Transverse colon (tissue), 4 donors: ENCODE data around the gene ACSS1. TPM values are rescaled to one million over a fixed set of nuclear protein-coding genes. Genes with fewer than 3 reads are reported as not detected.

Experiments
- DNase-seq: peaks from one replicate; pipeline ENCODE4 v3.0.0-alpha.2; 2019
- H3K27ac ChIP-seq, 4 donors: fragments of 200-600 bp; sonication (generic); 2 replicates each; pipeline ENCODE4 v1.5.1; 2016 to 2018; ENCODE audit warnings: inconsistent platforms in 4 of 4
- H3K27me3 ChIP-seq: fragments of 200-600 bp; sonication (generic); 2 replicates; pipeline ENCODE4 v1.5.1; 2017; ENCODE audit warnings: inconsistent platforms
- H3K36me3 ChIP-seq, 4 donors: fragments of 200-600 bp; sonication (generic); 2 replicates each; pipeline ENCODE4 v1.5.1; 2017 to 2019; ENCODE audit warnings: inconsistent platforms in 4 of 4
- H3K4me1 ChIP-seq, 4 donors: fragments of 200-600 bp; sonication (generic); 2 replicates each; pipeline ENCODE4 v1.5.1; 2017 to 2020; ENCODE audit warnings: inconsistent platforms in 4 of 4
- H3K4me3 ChIP-seq, 4 donors: fragments of 200-600 bp; sonication (generic); 1 replicate in 1 of 4; 2 replicates in 3 of 4; pipeline versions ENCODE4 v1.5.1 to v1.6.1; 2017 to 2019; ENCODE audit warnings: inconsistent platforms in 4 of 4
- H3K9me3 ChIP-seq, 2 donors: fragments of 200-600 bp; sonication (generic); 2 replicates each; pipeline ENCODE4 v1.5.1; 2017 to 2019; ENCODE audit warnings: inconsistent platforms in 2 of 2
- CTCF ChIP-seq, 5 experiments: fragments of 200-600 bp in 3 of 5; fragments of 450-650 bp in 2 of 5; sonication (generic) in 3 of 5; IDR thresholded peaks; 1 replicate in 2 of 5; 2 replicates in 3 of 5; pipeline ENCODE4 v1.5.1; 2016 to 2017; ENCODE audit warnings: antibody characterized with exemption in 5 of 5, inconsistent platforms in 3 of 5, mild to moderate bottlenecking in 2 of 5, moderate library complexity in 1 of 5
- EP300 ChIP-seq: sonication (generic); formaldehyde crosslinking; IDR thresholded peaks from one replicate; pipeline ENCODE4 v1.6.1; 2017; ENCODE audit warnings: antibody characterized with exemption, low read depth
- POLR2A ChIP-seq: fragments of 450-650 bp; IDR thresholded peaks from one replicate; pipeline ENCODE4 v1.6.1; 2016; ENCODE audit warnings: antibody characterized with exemption, mild to moderate bottlenecking, moderate library complexity
- POLR2AphosphoS5 ChIP-seq, 3 donors: sonication (generic); formaldehyde crosslinking; IDR thresholded peaks; one replicate each; pipeline ENCODE4 v1.6.1; 2016; ENCODE audit warnings: antibody characterized with exemption in 3 of 3
- WGBS, 2 donors: methylation state at CpG; one replicate each; pipeline ENCODE4 v1.1.5; 2018; ENCODE audit warnings: low coverage in 1 of 2; 5-methylcytosine and 5-hydroxymethylcytosine counted together
- in situ Hi-C, 4 donors: fragments of 200-750 bp; cut with MboI; loops; one replicate each; pipeline versions ENCODE4 v1.15.0 to v1.15.1; 2017; ENCODE audit warnings: low sequenced_read_pairs in 3 of 4, low pct_ligation_motif_present in 1 of 4, low pct_unique_long_range_greater_than_20kb in 1 of 4
- intact Hi-C: fragments of 100-400 bp; cut with DNase I; formaldehyde crosslinking; loops from one replicate; pipeline ENCODE4 v1.15.1; 2023; ENCODE audit warnings: low total_unique reads
- total RNA-seq, 4 donors: library from RNA; depleted of rRNA; stranded (reverse); fragments of >200 nt; gene quantifications; one replicate each; pipeline ENCODE4 v1.1.0, GENCODE V29; 2016

Gene ACSS1
- total RNA-seq, 4 donors from 2014 or later = 30.3 to 64.7 (median 51.6) TPM

DNA sequence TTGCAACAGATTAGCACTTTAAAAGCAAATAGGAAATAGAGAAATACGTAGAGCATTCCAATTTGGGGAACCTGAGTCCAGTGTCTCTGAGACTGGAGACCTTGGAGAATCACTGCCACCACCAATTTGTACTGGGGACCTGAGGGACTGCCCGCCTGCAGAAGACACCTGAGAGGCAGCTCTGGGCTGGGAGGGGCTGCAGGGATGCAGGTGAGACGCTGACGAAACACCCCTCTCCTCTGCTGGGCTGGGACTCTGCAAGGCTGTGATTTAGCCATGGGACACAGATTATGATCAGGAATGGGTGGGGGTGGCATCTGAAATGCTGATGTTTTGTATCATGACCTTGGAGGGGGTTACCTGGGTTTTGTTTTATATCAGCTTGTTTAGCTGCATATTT, 58.4 kb downstream of the ACSS1 start:
- peak; percentile 3 for DNase-seq
- in situ Hi-C loops = loop anchor here (5.0 to 25.0 kb wide), 8 partner anchors 63 to 413 kb away; partner anchors contain the start of genes ENTPD6 (in 2 of the 4), ABHD12 (in 1 of the 4) and GINS1 (in 1 of the 4)

DNA sequence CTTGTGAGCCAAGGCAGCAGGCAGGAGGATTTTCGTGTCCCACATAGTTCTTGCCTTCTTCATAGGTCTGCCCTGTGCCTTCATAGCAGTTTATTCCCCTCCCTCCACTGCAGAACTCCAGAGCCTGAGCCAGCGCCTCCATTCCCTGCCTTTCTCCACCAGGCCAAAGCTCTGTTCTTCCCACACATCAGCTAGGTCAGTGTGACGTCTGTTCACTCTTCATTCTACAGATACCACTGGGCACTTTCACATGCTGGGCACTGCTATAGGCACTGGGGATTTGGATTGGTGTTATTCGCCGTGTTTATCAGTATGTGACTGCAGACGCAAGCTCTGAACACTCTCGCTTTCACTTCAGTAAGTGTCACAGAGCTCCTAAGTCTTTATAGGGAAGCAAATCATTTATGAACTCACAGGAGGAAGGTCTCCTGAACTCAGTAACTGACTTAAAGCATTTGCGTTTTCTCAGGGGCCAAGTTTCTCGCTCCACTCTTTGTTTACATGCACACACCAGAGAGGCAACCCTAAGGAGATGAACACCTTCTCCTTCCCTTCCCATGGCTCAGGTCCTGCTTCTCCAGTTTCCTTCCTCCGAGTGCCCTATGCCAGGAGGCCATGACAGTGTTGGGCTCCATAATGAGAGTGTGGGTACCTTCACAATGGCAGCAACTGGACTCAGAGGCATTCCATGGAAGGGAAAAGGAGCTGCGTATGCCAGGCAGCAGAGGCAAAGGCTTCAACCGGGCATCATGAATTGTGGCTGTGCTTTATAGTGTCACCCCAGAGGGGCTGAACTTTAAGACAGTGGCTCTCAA, 59.1 kb downstream of the ACSS1 start:
- Histone ChIP-seq H3K4me3 (no peak overlapping the region), H3K4me1 (peaks cover under 1 to 24% (median 3%) of the 10 kb centered on the region in 4 donors), H3K9me3 (no peaks in the 10 kb centered on the region), H3K27ac (peak overlapping the region in 3 of 4 donors; percentile 30 to 44 (median 38)), H3K36me3 (peaks cover 0 to 6% (median 0%) of the 10 kb centered on the region in 4 donors), H3K27me3 (no peaks in the 10 kb centered on the region)
- peak; percentile 6 for DNase-seq
- intact Hi-C loops = loop anchor here (10.0 kb wide), 1 partner anchor 406 kb away; the partner anchor contains the start of gene GINS1
- TF ChIP-seq POLR2A (no peak), POLR2AphosphoS5 (IDR thresholded peaks at IDR 0.05) (no peak), CTCF (IDR thresholded peaks at IDR 0.05) (no peak), EP300 (no peak)
- in situ Hi-C loops = loop anchor here (5.0 to 25.0 kb wide), 8 partner anchors 63 to 413 kb away; partner anchors contain the start of genes ENTPD6 (in 2 of the 4), ABHD12 (in 1 of the 4) and GINS1 (in 1 of the 4)
- WGBS, 2 donors = 69 to 72% methylated on average over 7 to 12 of the region's 12 CpGs

More for the DNA sequence above, 58.4 kb downstream of the ACSS1 start:
- H3K27me3 ChIP-seq = no peaks in the 10 kb centered on the region
- TF ChIP-seq POLR2A = no peak
- TF ChIP-seq POLR2AphosphoS5 (IDR thresholded peaks at IDR 0.05) = no peak
- no peak for TF ChIP-seq CTCF (IDR thresholded peaks at IDR 0.05)
- TF ChIP-seq EP300 = no peak
- H3K27ac ChIP-seq = peak overlapping the region in 3 of 4 donors; percentile 30 to 60 (median 38)
- H3K4me1 ChIP-seq = peaks cover 0 to 21% (median 2%) of the 10 kb centered on the region in 4 donors
- H3K9me3 ChIP-seq = no peaks in the 10 kb centered on the region
- H3K36me3 ChIP-seq = peaks cover 0 to 9% (median 0%) of the 10 kb centered on the region in 4 donors
- intact Hi-C loops = loop anchor here (10.0 kb wide), 1 partner anchor 405 kb away; the partner anchor contains the start of gene GINS1
- WGBS, 2 donors = 83 to 90% methylated on average over 1 to 4 of the region's 4 CpGs
- H3K4me3 ChIP-seq = no peak overlapping the region

DNA sequence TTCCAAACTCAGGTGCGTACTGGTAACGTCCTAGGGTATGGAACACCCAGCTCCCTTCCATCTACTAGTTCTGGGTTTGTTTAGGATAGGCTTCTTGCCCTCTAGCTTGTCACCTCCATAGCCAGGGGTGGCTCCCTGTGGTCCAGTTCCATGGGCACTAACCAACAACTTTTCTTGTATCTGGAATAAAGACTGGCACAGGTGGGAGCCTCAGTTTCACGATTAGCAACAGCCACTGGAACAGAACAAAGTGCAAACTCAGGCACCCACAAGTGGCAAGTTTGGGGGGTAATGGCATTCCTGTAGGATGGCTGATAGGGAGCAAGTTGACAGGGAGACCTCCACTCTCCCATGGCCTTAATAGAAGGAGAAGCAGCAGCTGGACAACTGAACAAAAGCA, 59.8 kb downstream of the ACSS1 start:
- in situ Hi-C loops (loop anchor here (5.0 to 25.0 kb wide), 8 partner anchors 64 to 414 kb away; partner anchors contain the start of genes ENTPD6 (in 2 of the 4), ABHD12 (in 1 of the 4) and GINS1 (in 1 of the 4)), intact Hi-C loops (loop anchor here (10.0 kb wide), 1 partner anchor 407 kb away; the partner anchor contains the start of gene GINS1)
- WGBS, 2 donors = 79 to 87% methylated on average over 2 to 3 of the region's 3 CpGs
- H3K4me1 ChIP-seq = peaks cover 3 to 32% (median 8%) of the 10 kb centered on the region in 4 donors
- H3K36me3 ChIP-seq = no peaks in the 10 kb centered on the region
- H3K27me3 ChIP-seq = no peaks in the 10 kb centered on the region
- DNase-seq = no peak
- H3K9me3 ChIP-seq = no peaks in the 10 kb centered on the region
- peak overlapping the region in 3 of 4 donors; percentile 30 to 44 (median 38) for H3K27ac ChIP-seq
- no peak overlapping the region for H3K4me3 ChIP-seq
- TF ChIP-seq EP300 = no peak
- TF ChIP-seq POLR2AphosphoS5 (IDR thresholded peaks at IDR 0.05) = no peak
- no peak for TF ChIP-seq POLR2A
- TF ChIP-seq CTCF (IDR thresholded peaks at IDR 0.05) = no peak
